Measurements from ENCODE around the gene SMARCC2.

Gene SMARCC2

GRCh38 chr12:56152756-56153677 is 36.3 kb downstream of the SMARCC2 start:
- DNase-seq: peak in 2 of 51 donors; percentile 2 to 26

- DNase-seq: peak; percentile 31 to 95 (median 86)
Measured at GRCh38 chr12:56152132-56152755, 37.0 kb downstream of the SMARCC2 start, which contains the start of gene MYL6B. TSS of gene MYL6B (plus strand) at chr12:56152587. CDS start at chr12:56153919, 1,332 bp downstream.

- peak in 11 of 51 donors; percentile 12 to 59 (median 32) for DNase-seq
Measured at GRCh38 chr12:56151672-56152131, 37.6 kb downstream of the SMARCC2 start.

GRCh38 chr12:56150563-56150962 is 38.7 kb downstream of the SMARCC2 start:
- DNase-seq: no peak

- no peak for DNase-seq
Measured at GRCh38 chr12:56146492-56147460, 42.5 kb downstream of the SMARCC2 start.

- no peak for DNase-seq
Measured at GRCh38 chr12:56145217-56145616, 44.1 kb downstream of the SMARCC2 start.

GRCh38 chr12:56143870-56144269 is 45.4 kb downstream of the SMARCC2 start:
- no peak for DNase-seq

GRCh38 chr12:56143217-56143616 is 46.1 kb downstream of the SMARCC2 start:
- DNase-seq: no peak

GRCh38 chr12:56141946-56142784 is 47.1 kb downstream of the SMARCC2 start:
- no peak for DNase-seq

GRCh38 chr12:56137853-56138571 is 51.3 kb downstream of the SMARCC2 start:
- DNase-seq: no peak

GRCh38 chr12:56134897-56135296 is 54.4 kb downstream of the SMARCC2 start:
- DNase-seq: no peak

GRCh38 chr12:56130876-56131275 is 58.4 kb downstream of the SMARCC2 start:
- no peak for DNase-seq

- DNase-seq: peak in 1 of 51 donors; percentile 3
Measured at GRCh38 chr12:56129942-56130495, 59.3 kb downstream of the SMARCC2 start.

GRCh38 chr12:56129206-56129941 is 59.9 kb downstream of the SMARCC2 start:
- peak in 23 of 51 donors; percentile 13 to 55 (median 32) for DNase-seq

GRCh38 chr12:56128670-56129205 is 60.5 kb downstream of the SMARCC2 start:
- DNase-seq: peak in 17 of 51 donors; percentile 8 to 55 (median 33)

GRCh38 chr12:56127888-56128669 is 61.2 kb downstream of the SMARCC2 start, which contains the start of gene ESYT1:
TSS of gene ESYT1 (plus strand) at chr12:56128267. CDS start at chr12:56128320, 53 bp downstream.
- peak; percentile 57 to 99 (median 92) for DNase-seq

- DNase-seq: no peak
Measured at GRCh38 chr12:56127485-56127887, 61.8 kb downstream of the SMARCC2 start.
